ENCODE results near the gene CKM. TPM values are rescaled to one million over a fixed set of nuclear protein-coding genes. Genes with fewer than 3 reads are reported as not detected.

Gene CKM
- total and polyA plus RNA-seq, 2 donors (not counting 3 experiments of a cell fraction or from before 2014, with no cell fraction given), result not detected

DNA sequence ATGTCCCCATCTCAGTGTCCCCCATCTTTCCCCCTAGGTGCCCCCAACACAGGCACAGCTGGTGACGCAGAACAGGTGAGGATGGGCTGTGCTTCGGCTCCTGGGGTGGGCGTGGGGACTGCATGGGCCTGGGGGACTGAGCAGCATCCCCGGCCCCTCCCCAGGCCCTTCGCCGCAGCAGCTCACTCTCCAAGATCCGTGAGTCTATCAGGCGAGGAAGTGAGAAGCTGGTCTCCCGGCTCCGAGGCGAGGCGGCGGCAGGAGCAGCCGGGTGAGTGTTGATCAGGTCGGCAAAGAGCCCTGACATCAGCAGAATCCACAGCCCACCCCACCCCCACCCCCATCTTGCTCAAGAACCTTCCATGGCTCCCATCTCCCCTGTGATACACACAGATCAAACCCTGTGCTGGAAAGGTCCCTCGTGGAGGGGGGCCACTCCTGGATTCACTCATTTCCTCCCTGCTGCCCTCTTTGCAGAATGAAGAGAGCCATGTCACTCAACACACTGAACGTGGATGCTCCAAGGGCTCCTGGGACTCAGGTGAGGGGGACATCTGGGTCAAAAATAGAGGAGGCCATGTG lies 27.9 kb upstream of the CKM start:
- Histone ChIP-seq H3K27ac (ENCODE audit: insufficient read depth, low read depth, low read length) (no peak overlapping the region), H3K36me3 (ENCODE audit: control insufficient read depth in 2 of 2, extremely low read depth in 1 of 2, insufficient read depth in 2 of 2, low read length in 2 of 2) (peaks cover 6 to 36% of the 10 kb centered on the region in 2 experiments), H3K9me1 (replicated peaks; ENCODE audit: control insufficient read depth, extremely low read depth, insufficient read depth, low read length) (no peaks in the 10 kb centered on the region), H3K4me1 (ENCODE audit: control insufficient read depth, extremely low read depth, insufficient read depth, low read length) (no peaks in the 10 kb centered on the region), H2AFZ (ENCODE audit: low read depth, low read length) (no peak overlapping the region), H3K79me2 (ENCODE audit: control insufficient read depth, insufficient read depth, low read length) (no peaks in the 10 kb centered on the region), H3K9ac (replicated peaks; ENCODE audit: extremely low read depth, insufficient read depth, low read length) (no peak overlapping the region), H3K27me3 (ENCODE audit: control insufficient read depth in 2 of 2, insufficient read depth in 2 of 2, low read length in 2 of 2) (no peaks in the 10 kb centered on the region), H4K20me1 (replicated peaks; ENCODE audit: control insufficient read depth, extremely low read depth, insufficient read depth, low read length) (no peaks in the 10 kb centered on the region), H3K9me3 (replicated peaks; ENCODE audit: control insufficient read depth, insufficient read depth, low read length) (no peaks in the 10 kb centered on the region), H3K4me3 (replicated peaks in 1 of 3; ENCODE audit: insufficient read depth in 1 of 3, low read depth in 1 of 3, low read length in 3 of 3) (no peak overlapping the region), H3K4me2 (ENCODE audit: insufficient read depth, low read length) (no peak overlapping the region)
- intact Hi-C loops (cut with micrococcal nuclease), result no loop called here
- dilution Hi-C loops (cut with MboI; ENCODE audit: extremely low pct_ligation_motif_present, low sequenced_read_pairs), result no loop called here
- ChIA-PET POLR2A (interaction anchor here (0.6 kb wide), 1 partner anchor 90 kb away, joined by 4 read pairs; no protein-coding TSS in a partner anchor), CTCF (interaction anchor here (0.8 kb wide), 1 partner anchor 150 kb away, joined by 3 read pairs; no protein-coding TSS in a partner anchor)
- DNase-seq (ENCODE audit: low read depth, low spot score) (no peak), FAIRE-seq (no peak)
- TF ChIP-seq POLR2AphosphoS5 (IDR thresholded peaks at IDR 0.05; ENCODE audit: insufficient read depth, low read depth, low read length), result no peak
- no peak for TF ChIP-seq MYC (IDR thresholded peaks at IDR 0.05; ENCODE audit: low read depth, low read length)
- TF ChIP-seq POLR2A (IDR thresholded peaks at IDR 0.05; ENCODE audit: low read depth, low read length), result no peak
- no peak for TF ChIP-seq JUN (IDR thresholded peaks at IDR 0.05; ENCODE audit: borderline replicate concordance, insufficient read depth, insufficient read length, low read depth)
- no peak for TF ChIP-seq EZH2 (IDR thresholded peaks at IDR 0.05; ENCODE audit: borderline replicate concordance, low read depth, low read length, severe bottlenecking)
- TF ChIP-seq GATA2 (IDR thresholded peaks at IDR 0.05; ENCODE audit: insufficient read depth, insufficient read length, low read depth, low read length), result no peak
- TF ChIP-seq FOS (IDR thresholded peaks at IDR 0.05; ENCODE audit: borderline replicate concordance, insufficient read depth, low read length), result no peak
- TF ChIP-seq, protein P1, sequence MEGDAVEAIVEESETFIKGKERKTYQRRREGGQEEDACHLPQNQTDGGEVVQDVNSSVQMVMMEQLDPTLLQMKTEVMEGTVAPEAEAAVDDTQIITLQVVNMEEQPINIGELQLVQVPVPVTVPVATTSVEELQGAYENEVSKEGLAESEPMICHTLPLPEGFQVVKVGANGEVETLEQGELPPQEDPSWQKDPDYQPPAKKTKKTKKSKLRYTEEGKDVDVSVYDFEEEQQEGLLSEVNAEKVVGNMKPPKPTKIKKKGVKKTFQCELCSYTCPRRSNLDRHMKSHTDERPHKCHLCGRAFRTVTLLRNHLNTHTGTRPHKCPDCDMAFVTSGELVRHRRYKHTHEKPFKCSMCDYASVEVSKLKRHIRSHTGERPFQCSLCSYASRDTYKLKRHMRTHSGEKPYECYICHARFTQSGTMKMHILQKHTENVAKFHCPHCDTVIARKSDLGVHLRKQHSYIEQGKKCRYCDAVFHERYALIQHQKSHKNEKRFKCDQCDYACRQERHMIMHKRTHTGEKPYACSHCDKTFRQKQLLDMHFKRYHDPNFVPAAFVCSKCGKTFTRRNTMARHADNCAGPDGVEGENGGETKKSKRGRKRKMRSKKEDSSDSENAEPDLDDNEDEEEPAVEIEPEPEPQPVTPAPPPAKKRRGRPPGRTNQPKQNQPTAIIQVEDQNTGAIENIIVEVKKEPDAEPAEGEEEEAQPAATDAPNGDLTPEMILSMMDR (IDR thresholded peaks at IDR 0.05; ENCODE audit: extremely low read depth in 1 of 2, insufficient read depth in 1 of 2, low read depth in 1 of 2, low read length in 2 of 2), result no peak
- TF ChIP-seq, protein P2, sequence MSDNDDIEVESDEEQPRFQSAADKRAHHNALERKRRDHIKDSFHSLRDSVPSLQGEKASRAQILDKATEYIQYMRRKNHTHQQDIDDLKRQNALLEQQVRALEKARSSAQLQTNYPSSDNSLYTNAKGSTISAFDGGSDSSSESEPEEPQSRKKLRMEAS (IDR thresholded peaks at IDR 0.05; ENCODE audit: insufficient read depth, insufficient read length), result no peak
- BruUV-seq (replicated peaks), result no TSS peak
